Upper lobe of left lung (tissue), 6 donors: ENCODE measurements around the gene ABHD17C. TPM values are rescaled to one million over a fixed set of nuclear protein-coding genes. Genes with fewer than 3 reads are reported as not detected.
A peak's percentile ranks its signal among the peaks of the same experiment; 100 is the strongest.

Experiments
- ATAC-seq, 2 donors: fragments of 200-7000 bp; cut with Tn5 transposase; one replicate each; pipeline ENCODE4 v1.9.1; 2022; ENCODE audit warnings: mild to moderate bottlenecking in 2 of 2, moderate library complexity in 2 of 2; ENCODE audit not compliant: low FRiP score in 2 of 2
- DNase-seq, 2 donors: peaks; one replicate each; pipeline ENCODE4 v3.0.0-alpha.2; 2019 to 2020
- H3K27ac ChIP-seq, 4 donors: fragments of 200-600 bp; sonication (generic); one replicate each; pipeline ENCODE4 v1.5.1; 2016 to 2019
- H3K27me3 ChIP-seq, 4 donors: fragments of 200-600 bp; sonication (generic); one replicate each; pipeline ENCODE4 v1.5.1; 2017 to 2019
- H3K36me3 ChIP-seq, 4 donors: fragments of 200-600 bp; sonication (generic); one replicate each; pipeline ENCODE4 v1.5.1; 2016 to 2019
- H3K4me1 ChIP-seq, 4 donors: fragments of 200-600 bp; sonication (generic); one replicate each; pipeline ENCODE4 v1.5.1; 2018 to 2019
- H3K4me3 ChIP-seq, 4 donors: fragments of 200-600 bp; sonication (generic); one replicate each; pipeline ENCODE4 v1.5.1; 2017 to 2019; ENCODE audit warnings: mild to moderate bottlenecking in 2 of 4, moderate library complexity in 1 of 4
- H3K9me3 ChIP-seq, 4 donors: fragments of 200-600 bp; sonication (generic); one replicate each; pipeline ENCODE4 v1.5.1; 2018 to 2019
- CTCF ChIP-seq, 6 experiments: fragments of 450-650 bp in 4 of 6; fragments of 200-600 bp in 2 of 6; sonication (generic) in 2 of 6; IDR thresholded peaks; one replicate each; pipeline ENCODE4 v1.5.1; 2016 to 2019; ENCODE audit warnings: antibody characterized with exemption in 6 of 6
- EP300 ChIP-seq, 4 donors: sonication (generic); formaldehyde crosslinking; IDR thresholded peaks; one replicate each; pipeline ENCODE4 v1.5.1; 2017; ENCODE audit warnings: antibody characterized with exemption in 4 of 4, control low read depth in 2 of 4
- POLR2A ChIP-seq, 4 donors: fragments of 450-650 bp; IDR thresholded peaks; one replicate each; pipeline ENCODE4 v1.5.1; 2016 to 2017; ENCODE audit warnings: antibody characterized with exemption in 4 of 4, mild to moderate bottlenecking in 2 of 4
- POLR2AphosphoS5 ChIP-seq, 2 donors: sonication (generic); formaldehyde crosslinking; IDR thresholded peaks; one replicate each; pipeline ENCODE4 v1.5.1; 2017; ENCODE audit warnings: antibody characterized with exemption in 2 of 2
- WGBS, 2 donors: methylation state at CpG; one replicate each; pipeline ENCODE4 v1.1.5; 2017 to 2018; 5-methylcytosine and 5-hydroxymethylcytosine counted together
- total RNA-seq, 6 donors: library from RNA; depleted of rRNA in 4 of 6; stranded (reverse); fragments of >200 nt in 4 of 6; gene quantifications; one replicate each; pipeline versions ENCODE4 v1.1.0 to v1.2.1, GENCODE V29; 2016 to 2021
- donor health status: DM: no; HTN: no; CAD: no; lungs with moderate emphysema.
- donor health status: DM: no; HTN: yes; CAD: no; lungs with severe emphysema.

The ABHD17C gene
- total RNA-seq, 6 donors from 2014 or later, result 15.7 to 34.2 (median 25.5) TPM

- no peak for ATAC-seq
- no peaks in the 10 kb centered on the region for H3K4me1 ChIP-seq
- no peak overlapping the region for H3K4me3 ChIP-seq
- H3K27me3 ChIP-seq, result no peaks in the 10 kb centered on the region
- no peaks in the 10 kb centered on the region for H3K9me3 ChIP-seq
- no peak overlapping the region for H3K27ac ChIP-seq
- DNase-seq, result no peak
- TF ChIP-seq CTCF (IDR thresholded peaks at IDR 0.05) (peak in 4 of 6 experiments; percentile 40 to 72 (median 48)), POLR2AphosphoS5 (IDR thresholded peaks at IDR 0.05) (no peak), POLR2A (IDR thresholded peaks at IDR 0.05) (no peak), EP300 (IDR thresholded peaks at IDR 0.05) (no peak)
- H3K36me3 ChIP-seq, result no peaks in the 10 kb centered on the region
These were observed 35.0 kb upstream of the ABHD17C start for GRCh38 chr15:80660119-80660518.

GRCh38 chr15:80662129-80662528 is 33.0 kb upstream of the ABHD17C start:
- Histone ChIP-seq H3K4me1 (no peaks in the 10 kb centered on the region), H3K4me3 (no peak overlapping the region), H3K9me3 (no peaks in the 10 kb centered on the region), H3K36me3 (no peaks in the 10 kb centered on the region), H3K27ac (no peak overlapping the region), H3K27me3 (no peaks in the 10 kb centered on the region)
- TF ChIP-seq EP300 (IDR thresholded peaks at IDR 0.05) (no peak), POLR2AphosphoS5 (IDR thresholded peaks at IDR 0.05) (no peak), CTCF (IDR thresholded peaks at IDR 0.05) (no peak), POLR2A (IDR thresholded peaks at IDR 0.05) (no peak)
- WGBS, 2 donors, result 52 to 60% methylated on average over 1 of the region's 1 CpG
- ATAC-seq (no peak), DNase-seq (no peak)

GRCh38 chr15:80662757-80663553 is 32.2 kb upstream of the ABHD17C start:
- TF ChIP-seq POLR2AphosphoS5 (IDR thresholded peaks at IDR 0.05), result no peak
- no peak for TF ChIP-seq CTCF (IDR thresholded peaks at IDR 0.05)
- no peak for TF ChIP-seq POLR2A (IDR thresholded peaks at IDR 0.05)
- no peak for TF ChIP-seq EP300 (IDR thresholded peaks at IDR 0.05)
- DNase-seq (no peak), ATAC-seq (no peak)
- H3K27me3 ChIP-seq, result no peaks in the 10 kb centered on the region
- WGBS, 2 donors, result 76 to 79% methylated on average over 7 of the region's 7 CpGs
- no peaks in the 10 kb centered on the region for H3K4me1 ChIP-seq
- H3K36me3 ChIP-seq, result no peaks in the 10 kb centered on the region
- no peaks in the 10 kb centered on the region for H3K9me3 ChIP-seq
- no peak overlapping the region for H3K27ac ChIP-seq
- H3K4me3 ChIP-seq, result no peak overlapping the region

GRCh38 chr15:80665151-80665550 is 30.0 kb upstream of the ABHD17C start:
- TF ChIP-seq CTCF (IDR thresholded peaks at IDR 0.05) (no peak), POLR2A (IDR thresholded peaks at IDR 0.05) (no peak), EP300 (IDR thresholded peaks at IDR 0.05) (no peak), POLR2AphosphoS5 (IDR thresholded peaks at IDR 0.05) (no peak)
- ATAC-seq, result no peak
- Histone ChIP-seq H3K27ac (no peak overlapping the region), H3K27me3 (no peaks in the 10 kb centered on the region), H3K4me1 (no peaks in the 10 kb centered on the region), H3K4me3 (no peak overlapping the region), H3K9me3 (no peaks in the 10 kb centered on the region), H3K36me3 (no peaks in the 10 kb centered on the region)
- WGBS, 2 donors, result 87 to 91% methylated on average over 2 of the region's 2 CpGs
- no peak for DNase-seq

- ATAC-seq, result no peak
These were observed 27.2 kb upstream of the ABHD17C start for GRCh38 chr15:80667936-80668335.

More at GRCh38 chr15:80667936-80668335, 27.2 kb upstream of the ABHD17C start:
- no peak for TF ChIP-seq CTCF (IDR thresholded peaks at IDR 0.05)
- TF ChIP-seq POLR2AphosphoS5 (IDR thresholded peaks at IDR 0.05), result no peak
- no peak for TF ChIP-seq POLR2A (IDR thresholded peaks at IDR 0.05)
- no peak for TF ChIP-seq EP300 (IDR thresholded peaks at IDR 0.05)
- 77 to 79% methylated on average over 4 of the region's 4 CpGs for WGBS, 2 donors
- Histone ChIP-seq H3K27me3 (no peaks in the 10 kb centered on the region), H3K4me3 (no peak overlapping the region), H3K4me1 (no peaks in the 10 kb centered on the region), H3K27ac (no peak overlapping the region), H3K36me3 (no peaks in the 10 kb centered on the region), H3K9me3 (no peaks in the 10 kb centered on the region)
- DNase-seq, result no peak
